ENCODE data around the gene PCSK1.

DNA sequence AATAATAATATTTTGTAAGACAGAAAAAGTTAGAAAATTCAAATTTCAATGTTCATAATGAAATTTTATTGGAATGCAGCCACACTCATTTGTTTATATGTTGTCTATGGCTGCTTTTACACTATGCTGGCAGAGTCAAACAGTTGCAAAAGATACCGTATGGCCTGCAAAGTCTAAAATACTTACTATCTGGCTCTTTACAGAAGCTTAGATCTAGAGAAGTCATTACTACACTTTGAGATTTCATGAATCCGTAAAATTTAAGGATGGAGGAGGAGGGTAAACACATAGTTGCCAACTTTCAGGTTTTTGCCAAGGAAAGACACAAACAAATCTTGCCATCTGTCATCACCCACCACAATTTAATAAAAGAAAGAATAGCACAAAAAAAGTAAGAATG lies 25.1 kb upstream of the PCSK1 start:
- TF ChIP-seq, protein P1, sequence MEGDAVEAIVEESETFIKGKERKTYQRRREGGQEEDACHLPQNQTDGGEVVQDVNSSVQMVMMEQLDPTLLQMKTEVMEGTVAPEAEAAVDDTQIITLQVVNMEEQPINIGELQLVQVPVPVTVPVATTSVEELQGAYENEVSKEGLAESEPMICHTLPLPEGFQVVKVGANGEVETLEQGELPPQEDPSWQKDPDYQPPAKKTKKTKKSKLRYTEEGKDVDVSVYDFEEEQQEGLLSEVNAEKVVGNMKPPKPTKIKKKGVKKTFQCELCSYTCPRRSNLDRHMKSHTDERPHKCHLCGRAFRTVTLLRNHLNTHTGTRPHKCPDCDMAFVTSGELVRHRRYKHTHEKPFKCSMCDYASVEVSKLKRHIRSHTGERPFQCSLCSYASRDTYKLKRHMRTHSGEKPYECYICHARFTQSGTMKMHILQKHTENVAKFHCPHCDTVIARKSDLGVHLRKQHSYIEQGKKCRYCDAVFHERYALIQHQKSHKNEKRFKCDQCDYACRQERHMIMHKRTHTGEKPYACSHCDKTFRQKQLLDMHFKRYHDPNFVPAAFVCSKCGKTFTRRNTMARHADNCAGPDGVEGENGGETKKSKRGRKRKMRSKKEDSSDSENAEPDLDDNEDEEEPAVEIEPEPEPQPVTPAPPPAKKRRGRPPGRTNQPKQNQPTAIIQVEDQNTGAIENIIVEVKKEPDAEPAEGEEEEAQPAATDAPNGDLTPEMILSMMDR (IDR thresholded peaks at IDR 0.05): no peak
- no peak for TF ChIP-seq EP300 (IDR thresholded peaks at IDR 0.05)

Measured in ovary (tissue), 3 donors.